ENCODE results near the gene ITPRIPL1.

The ITPRIPL1 gene

DNA sequence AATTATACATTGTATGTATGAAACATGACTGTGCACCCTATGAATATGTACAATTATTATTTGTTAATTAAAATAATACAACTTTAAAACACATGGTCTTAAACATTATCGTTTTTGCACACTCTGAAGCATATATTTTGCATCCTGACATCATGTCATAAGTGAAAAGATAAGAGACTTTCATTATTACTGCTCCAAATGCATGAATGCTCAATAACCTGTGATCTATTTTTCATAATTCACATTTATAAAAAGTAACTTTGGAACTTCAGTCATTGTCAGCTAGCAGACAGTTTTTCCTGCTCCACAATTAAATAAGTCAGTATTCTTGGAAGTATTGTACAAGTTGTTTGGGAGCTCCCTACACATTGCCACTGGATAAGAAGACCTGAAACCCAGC lies 1.3 kb upstream of the ITPRIPL1 start:
- no peak for DNase-seq (ENCODE audit: low spot score)

DNA sequence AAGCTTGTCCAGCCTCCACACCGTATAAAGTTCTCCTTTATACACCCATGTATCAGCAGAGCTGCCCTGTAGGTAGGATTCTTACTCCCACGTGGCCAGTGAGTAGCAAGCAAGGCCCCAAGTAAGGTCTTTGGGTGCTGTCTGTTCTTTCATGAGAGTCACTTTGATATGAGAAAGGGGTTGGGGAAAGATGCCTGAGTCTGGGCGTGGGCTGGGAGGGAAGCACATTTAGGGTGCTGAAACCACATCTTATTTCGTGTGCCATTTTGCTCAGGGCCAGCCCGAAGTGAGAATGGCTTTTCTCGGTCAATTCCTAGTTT lies 436 bp upstream of the ITPRIPL1 start:
- DNase-seq (ENCODE audit: low spot score): no peak

DNA sequence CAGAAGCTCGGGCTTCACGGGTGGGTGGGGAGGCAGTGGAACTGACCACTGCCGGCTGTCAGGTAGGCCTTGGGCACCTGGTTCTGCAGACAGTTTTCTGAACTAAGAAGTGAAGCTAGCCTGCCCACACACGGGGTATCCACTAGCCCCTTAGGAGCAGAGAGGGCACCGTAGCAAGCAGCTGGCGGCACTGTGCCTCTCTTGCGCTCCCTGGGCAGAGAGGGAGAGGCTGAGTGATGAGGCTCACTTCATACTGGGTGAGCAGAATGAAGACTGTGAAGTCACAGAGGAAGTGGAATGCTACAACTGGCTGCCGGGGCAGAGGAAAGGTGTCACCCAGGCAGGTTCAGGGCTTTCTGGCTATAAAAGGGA lies 753 bp downstream of the ITPRIPL1 start:
- DNase-seq (ENCODE audit: low spot score): no peak

DNA sequence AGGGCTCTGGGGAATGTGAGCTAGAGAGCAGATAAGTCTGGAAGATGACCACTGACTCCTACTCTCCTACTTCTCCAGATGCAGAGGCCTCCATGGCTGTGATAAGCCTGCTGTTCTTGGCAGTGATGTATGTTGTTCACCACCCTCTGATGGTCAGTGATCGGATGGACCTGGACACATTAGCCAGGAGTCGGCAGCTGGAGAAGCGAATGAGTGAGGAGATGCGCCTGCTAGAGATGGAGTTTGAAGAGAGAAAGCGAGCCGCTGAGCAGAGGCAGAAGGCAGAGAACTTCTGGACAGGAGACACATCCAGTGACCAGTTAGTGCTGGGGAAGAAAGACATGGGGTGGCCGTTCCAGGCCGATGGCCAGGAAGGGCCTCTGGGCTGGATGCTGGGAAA lies 1.4 kb downstream of the ITPRIPL1 start:
- DNase-seq (ENCODE audit: low spot score): no peak

DNA sequence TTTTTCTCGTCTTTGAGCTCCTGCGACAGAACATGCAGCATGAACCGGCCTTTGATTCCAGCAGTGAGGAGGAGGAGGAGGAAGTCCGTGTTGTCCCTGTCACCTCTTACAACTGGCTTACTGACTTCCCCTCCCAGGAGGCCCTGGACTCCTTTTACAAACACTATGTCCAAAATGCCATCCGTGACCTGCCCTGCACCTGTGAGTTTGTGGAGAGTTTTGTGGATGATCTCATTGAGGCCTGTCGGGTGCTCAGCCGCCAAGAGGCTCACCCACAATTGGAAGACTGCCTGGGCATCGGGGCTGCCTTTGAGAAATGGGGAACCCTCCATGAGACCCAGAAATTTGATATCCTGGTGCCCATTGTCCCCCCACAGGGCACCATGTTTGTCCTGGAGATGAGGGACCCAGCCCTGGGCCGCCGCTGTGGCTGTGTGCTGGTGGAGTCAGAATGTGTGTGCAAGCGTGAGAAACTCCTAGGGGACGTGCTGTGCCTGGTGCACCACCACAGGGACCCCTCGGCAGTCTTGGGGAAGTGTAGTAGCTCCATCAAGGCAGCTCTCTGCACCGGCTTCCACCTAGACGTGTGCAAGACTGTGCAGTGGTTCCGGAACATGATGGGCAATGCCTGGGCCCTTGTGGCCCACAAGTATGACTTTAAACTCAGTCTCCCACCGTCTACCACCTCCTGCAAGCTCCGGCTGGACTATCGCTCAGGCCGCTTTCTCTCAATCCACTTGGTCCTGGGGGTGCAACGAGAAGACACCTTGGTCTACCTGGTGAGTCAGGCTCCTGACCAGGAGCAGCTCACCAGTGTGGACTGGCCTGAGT lies 2.1 kb downstream of the ITPRIPL1 start:
- no peak for DNase-seq (ENCODE audit: low spot score)

DNA sequence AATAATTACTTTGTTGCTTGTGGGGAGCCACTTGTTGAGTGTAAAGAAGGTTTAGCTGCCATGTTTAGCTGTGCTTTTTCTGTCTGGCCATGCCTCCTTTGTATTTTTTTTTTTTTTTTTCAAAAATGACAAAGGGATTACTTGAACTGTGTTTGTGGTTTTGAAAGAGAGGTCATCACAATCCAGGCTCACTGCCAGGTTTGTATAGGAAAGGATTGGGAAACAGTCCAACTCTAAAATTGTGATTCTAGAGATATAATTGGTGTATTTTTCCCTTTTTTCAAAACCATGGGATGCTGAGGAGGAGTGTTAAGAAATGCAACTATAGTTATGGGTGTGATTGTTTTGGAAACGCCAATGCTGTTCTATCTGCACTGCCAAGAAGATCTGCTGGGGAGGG lies 4.3 kb downstream of the ITPRIPL1 start:
- no peak for DNase-seq (ENCODE audit: low spot score)

DNA sequence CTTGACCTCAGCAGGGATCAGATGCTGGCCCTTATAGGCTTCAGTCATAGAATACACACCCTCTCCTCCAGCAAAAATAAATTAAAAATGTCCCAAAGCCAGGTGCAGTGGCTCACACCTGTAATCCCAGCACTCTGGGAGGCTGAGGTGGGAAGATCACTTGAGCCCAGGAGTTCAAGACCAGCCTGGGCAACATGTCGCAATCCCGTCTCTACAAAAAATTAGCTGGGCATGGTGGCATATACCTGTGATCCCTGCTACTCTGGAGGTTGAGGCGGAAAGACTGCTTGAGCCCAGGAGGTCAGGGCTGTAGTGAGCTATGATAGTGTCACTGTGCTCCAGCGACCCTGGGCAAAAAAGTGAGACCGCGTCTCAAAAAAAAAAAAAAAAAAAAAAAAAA lies 4.8 kb downstream of the ITPRIPL1 start:
- no peak for DNase-seq (ENCODE audit: low spot score)

DNA sequence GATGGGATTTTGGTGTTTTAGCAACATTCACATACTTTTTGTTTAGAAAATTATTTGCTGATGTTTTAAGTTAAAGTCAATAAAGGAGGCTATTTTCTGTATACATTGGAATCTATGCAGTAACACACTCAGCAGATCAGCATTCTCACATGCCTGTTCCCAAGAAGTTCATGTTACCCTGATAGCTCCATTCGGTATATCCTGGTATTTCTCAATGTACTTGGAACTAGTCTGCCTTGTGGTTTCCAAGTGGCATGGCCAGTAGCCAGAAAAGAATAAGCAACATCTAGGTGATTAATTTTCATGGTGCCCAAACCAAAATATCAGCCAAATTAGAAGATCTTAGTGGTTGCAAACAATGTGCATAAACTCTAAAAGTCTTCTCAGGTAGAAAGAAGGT lies 5.3 kb downstream of the ITPRIPL1 start:
- no peak for DNase-seq (ENCODE audit: low spot score)

DNA sequence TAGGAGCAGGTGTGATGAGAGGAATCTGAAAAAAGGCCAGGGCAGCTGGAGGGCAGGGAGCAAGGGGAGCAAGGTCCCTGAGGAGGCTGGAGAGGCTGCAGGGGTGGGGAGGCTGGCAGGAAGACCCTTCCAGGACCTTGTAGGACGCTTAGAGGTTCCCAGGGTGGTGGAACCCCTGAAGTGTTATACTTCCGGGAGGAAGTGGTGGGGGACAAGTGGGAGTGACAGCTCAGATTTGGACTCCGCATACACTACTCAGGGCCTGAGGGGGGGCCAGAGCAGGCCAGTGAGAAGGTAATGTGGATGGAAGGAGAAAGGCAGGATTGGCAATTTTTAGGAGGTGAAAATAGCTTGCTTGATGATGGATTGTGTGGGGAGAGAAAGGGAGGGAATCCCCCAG lies 8.6 kb downstream of the ITPRIPL1 start:
- no peak for DNase-seq (ENCODE audit: low spot score)

DNA sequence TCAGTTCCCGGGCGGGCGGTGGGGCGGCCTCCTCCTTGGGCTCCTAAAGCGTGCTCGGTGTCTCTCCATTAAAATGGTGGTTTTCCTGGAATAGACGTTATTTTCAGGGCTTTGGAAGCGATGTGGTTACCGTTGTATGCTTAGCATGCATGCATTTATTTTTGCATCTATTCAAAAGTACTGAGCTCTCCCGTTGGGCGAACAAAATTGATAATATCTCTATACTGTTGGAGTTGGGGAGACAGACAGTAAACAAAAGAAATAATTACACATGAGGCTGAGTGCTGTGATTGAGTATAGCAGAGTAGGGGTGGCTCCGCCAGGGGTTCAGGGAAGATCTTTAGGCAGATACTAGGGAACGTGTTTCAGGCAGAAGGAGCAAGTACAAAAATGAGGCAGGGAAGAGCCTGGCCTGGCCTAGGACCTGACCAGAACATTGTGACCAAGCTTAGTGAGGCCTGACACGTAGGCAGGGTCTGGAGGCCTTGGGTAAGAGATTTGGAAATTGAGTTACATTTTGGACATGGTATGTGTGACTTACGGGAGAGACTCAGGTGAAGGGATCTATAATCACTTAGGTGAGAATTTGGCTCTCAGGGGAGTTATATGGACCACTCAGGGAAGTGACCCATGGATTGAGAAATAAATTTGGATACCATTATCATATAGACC lies 11.1 kb downstream of the ITPRIPL1 start:
- no peak for DNase-seq (ENCODE audit: low spot score)

DNA sequence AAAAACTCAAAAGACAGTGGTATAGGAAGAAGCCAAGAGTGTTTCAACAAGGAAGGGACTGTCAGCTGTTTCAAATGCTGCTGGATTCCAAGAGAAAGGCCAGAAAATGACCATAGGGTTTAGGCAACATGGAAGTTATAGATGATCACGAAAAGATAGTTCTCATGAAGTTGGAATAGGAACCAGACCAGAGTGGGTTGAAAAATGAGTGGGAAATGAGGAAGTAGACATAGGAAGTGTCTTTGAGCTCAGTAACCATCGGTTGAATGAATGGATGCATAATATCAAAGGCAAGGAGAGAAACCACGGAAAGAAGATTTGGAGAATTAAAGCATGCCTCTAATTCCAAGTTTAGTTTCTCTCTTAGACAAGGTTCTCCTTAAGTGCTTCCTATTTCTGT lies 11.8 kb downstream of the ITPRIPL1 start:
- no peak for DNase-seq (ENCODE audit: low spot score)

DNA sequence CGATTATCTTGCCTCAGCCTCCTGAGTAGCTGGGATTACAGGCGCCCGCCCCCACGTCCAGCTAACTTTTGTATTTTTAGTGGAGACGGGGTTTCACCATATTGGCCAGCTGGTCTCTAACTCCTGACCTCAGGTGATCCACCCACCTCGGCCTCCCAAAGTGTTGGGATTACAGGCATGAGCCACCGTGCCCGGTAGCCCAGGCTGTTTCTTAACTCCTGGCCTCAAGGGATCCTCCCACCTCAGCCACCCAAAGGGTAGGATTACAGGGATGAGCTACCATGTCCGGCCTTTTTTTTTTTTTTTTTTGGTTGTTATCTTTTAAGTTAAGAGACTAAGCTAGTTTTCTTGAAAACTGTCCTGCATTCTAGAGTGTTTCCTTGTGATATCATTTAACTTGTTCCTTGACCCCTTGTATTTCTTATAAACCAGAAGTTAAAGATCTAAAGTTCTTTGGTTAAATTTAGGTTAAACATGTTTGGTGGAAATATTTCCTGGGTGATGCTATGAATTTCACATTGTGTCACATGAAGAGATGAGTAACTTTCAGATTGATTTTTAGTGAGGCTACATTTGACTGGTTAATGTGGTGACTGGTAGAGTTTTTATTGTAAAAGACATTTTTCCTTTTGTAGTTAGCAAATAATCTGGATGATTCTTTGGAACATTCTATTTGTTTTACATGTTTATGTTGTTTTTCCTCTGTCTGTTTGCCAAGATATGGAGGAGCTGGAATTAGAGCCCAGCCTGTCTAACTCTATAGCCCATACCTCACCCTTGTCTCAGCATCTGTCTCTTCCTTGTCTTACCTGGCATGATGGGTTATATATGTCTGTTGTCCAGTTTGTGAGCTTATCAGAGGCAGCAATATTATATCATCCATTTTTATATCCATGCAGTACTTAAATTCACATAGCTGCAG lies 15.6 kb downstream of the ITPRIPL1 start:
- DNase-seq (ENCODE audit: low spot score): no peak

DNA sequence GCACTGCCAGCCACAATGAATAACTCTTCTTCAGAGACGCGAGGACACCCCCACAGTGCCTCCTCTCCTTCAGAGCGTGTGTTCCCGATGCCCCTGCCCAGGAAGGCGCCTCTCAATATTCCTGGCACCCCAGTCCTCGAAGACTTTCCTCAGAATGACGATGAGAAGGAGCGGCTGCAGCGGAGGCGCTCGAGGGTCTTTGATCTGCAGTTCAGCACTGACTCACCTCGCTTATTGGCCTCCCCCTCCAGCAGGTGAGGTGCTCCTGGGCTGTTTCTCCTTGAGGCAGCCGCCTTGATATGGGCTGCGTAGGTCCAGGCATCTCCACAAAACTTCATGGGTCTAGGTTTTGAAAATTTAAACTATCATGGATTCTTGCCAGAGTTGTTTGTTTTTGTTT lies 16.5 kb downstream of the ITPRIPL1 start:
- no peak for DNase-seq (ENCODE audit: low spot score)

DNA sequence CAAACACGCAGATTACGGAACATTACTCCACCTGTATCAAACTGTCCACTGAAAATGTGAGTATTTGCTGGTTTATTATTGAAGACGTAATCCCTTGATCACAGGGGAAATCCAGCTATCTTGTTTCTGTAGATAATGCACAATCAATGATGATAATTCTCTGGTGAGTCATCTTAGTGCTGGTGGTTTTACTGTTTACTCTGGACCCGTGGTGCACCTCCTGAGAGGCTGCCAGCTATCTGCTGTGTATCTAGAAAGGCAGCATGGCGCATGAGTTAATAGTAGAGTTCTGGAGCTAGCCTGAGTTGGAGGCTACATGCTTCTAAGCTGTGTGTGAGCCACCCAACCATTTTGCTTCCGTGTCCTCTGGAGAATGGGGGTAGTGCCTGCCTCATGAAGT lies 17.0 kb downstream of the ITPRIPL1 start:
- no peak for DNase-seq (ENCODE audit: low spot score)

DNA sequence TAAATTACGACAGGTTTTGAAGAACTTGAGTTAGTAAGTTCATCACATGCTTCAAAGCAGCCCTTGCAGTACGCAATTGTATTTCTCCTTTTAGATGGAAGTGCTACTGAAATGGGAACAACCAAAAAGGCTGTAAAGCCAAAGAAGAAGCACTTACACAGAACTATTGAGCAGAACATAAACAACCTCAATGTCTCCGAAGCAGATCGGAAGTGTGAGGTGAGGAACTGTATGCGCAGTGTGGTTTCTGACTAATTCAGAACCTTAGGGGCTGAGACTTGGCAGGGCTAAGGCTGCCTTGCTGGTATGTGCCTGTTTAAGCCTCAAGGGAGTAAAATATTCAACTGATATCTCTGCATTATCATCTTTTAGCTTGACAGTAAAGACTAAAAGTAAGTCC lies 18.9 kb downstream of the ITPRIPL1 start:
- no peak for DNase-seq (ENCODE audit: low spot score)

DNA sequence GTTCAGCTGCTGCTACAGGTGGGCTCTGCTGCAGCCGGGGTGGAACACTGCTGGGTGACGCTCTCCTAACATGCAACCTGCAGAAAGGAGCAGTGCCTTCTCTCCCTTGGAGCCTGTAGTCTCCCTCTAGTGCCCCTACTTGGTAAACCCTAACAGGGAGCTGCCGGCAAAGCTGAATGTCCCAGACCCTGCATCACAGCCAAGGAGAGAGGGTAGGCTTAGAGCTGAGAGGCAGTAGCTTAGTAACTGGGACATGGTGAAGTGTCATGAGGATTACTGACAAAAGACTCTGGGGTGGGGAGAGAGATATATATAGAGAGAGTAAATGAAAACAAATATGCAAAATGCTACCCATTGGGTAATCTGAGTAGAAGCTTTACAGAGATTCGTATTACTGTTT lies 20.3 kb downstream of the ITPRIPL1 start:
- DNase-seq (ENCODE audit: low spot score): no peak

DNA sequence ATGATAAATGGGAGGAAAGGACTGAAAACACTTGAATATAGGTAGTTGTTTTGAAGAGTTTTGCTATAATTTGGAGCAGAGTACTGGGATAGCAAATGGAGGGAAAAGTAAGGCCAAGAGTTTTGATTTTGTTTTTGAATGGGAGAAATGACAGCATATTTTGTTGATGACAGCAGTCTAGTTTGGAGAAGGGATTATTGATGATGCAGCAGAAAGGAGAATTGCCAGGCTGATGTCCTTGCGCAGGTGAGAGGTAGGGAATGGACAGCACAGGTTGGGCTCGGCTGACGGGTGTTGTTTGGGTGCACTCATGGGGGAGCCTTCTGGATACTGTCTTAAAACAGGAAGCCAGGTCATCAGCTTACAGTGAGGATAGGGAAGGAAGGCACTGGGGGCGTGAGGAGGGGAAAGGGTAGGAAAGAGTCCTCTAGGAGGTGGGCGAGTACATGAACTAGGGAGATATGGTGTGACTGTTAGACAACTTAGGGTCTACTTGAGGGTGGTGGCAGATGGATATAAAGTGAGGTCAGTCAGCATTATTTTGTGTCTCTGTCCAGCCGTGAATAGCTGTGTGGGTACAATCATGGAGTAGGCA lies 20.8 kb downstream of the ITPRIPL1 start:
- no peak for DNase-seq (ENCODE audit: low spot score)

DNA sequence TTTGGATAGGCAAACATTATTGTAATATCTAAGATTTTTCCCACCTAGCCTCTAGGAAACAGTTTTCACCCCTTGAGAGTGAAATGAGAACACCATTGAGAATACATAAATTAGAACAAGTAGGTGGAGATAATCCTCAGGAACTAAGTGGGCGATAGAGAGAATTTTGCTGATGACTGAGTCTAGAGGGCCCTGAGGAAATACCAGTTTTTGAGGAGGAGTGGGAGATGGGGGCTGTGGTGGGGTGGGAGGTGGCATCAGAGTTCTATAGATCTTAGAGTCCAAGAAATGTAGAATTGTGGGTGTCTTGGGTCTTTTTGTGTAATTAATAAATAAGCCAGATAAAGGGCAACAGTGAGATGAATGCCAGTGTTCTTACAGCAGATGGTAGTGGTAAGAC lies 22.3 kb downstream of the ITPRIPL1 start:
- no peak for DNase-seq (ENCODE audit: low spot score)

DNA sequence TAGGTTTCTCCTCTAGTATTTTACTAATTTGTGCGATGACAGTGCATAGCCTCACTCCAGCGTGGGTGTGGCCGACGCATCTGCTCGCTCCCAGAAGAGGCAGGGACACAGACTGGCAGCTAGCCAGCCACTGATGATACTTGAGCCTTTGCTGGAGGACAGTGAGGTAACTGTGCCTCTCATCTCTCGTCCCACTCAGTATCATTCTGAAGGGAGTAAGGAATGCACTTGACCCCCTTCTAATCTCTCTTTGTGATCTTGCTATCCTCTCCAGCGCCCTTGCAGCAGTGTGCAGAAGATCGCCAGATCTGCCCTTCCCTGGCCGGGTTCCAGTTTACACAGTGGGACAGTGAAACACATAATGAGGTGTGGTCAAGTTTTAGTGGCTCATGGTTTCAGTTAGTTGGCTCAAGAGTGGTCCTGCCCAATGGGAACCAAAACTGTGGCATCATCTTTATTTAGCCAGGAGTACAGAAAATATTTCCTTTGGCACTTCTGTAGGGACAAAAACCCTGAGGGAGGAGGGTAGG lies 28.0 kb downstream of the ITPRIPL1 start:
- DNase-seq (ENCODE audit: low spot score): no peak

DNA sequence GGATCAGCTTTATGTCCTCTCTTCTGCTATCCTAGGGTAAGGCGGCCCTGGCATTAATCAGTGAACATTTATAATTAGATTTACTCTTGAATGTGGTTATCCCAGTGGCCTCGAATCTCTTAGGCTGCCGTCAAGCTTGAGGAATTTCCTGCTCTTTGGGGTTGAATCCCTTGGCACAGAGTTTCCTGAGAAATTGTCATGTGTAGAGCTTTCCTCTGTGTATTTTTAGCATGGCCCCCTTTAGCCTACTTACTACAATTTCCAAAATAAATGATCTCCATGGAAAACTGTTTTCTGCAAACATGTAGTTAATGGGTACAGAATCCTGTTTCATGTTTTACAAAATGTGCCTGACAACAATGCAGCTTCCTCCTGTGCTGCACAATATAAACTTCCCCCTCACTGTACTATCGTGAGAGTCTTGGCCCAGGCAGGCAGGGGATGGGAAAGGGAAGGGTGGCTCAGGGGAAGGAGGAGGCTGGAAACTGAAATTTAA lies 28.5 kb downstream of the ITPRIPL1 start:
- DNase-seq (ENCODE audit: low spot score): peak; percentile 41

DNA sequence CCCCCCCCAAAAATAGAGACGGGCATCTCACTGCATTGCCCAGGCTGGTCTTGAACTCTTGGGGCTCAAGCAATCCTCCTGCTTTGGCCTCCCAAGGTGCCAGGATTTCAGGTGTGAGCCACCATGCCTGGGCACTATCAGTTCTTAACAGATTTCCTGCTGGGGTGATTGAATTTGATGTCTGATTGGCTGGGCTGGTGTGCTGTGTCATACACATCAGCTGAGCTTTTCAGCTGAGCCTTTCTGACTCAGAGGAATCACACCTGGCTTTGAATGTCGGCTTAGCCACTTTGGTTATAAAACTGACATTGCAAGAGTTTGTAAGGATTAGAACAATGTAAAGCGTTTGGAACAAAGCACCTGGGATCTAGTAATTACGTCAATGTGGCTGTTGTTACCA lies 29.4 kb downstream of the ITPRIPL1 start:
- no peak for DNase-seq (ENCODE audit: low spot score)

DNA sequence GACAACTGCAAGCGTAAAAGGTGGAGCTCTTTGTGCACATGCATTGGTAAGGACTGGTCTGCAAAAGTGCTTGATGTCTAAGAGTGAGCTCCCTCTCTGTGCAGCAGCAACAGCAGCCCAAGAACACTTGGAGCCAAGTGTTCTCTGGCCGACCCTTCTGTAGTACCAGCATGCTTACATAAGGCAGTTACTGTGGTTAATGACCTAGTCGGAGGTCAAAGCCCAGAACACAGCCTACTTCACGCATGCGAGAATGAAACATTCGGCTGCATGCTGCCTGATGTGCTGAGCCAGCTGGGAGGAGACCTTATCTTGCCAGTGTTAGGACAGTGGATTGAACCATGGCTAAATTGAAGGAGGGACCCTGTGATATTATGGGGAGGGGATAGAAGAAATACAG lies 31.8 kb downstream of the ITPRIPL1 start:
- no peak for DNase-seq (ENCODE audit: low spot score)
